GM19193 (cell line): ENCODE results near the gene LRRC18.

Experiments used
- POLR2A ChIP-seq: IDR thresholded peaks from 4 replicates; pipeline ENCODE4 v1.6.1; 2011; ENCODE audit not compliant: insufficient read depth, insufficient read length; ENCODE audit errors: extremely low read depth

LRRC18 gene

GRCh38 chr10:48939790-48940325 is at the start of gene LRRC18:
TSS of gene LRRC18 (minus strand) at chr10:48939840. CDS start at chr10:48914155, 25,685 bp downstream.
- no peak for TF ChIP-seq POLR2A

- no peak for TF ChIP-seq POLR2A
These were observed 46.0 kb upstream of the LRRC18 start for GRCh38 chr10:48985621-48986158.

GRCh38 chr10:48983648-48984351 is 44.2 kb upstream of the LRRC18 start:
- TF ChIP-seq POLR2A, result no peak

- TF ChIP-seq POLR2A, result no peak
These were observed 42.9 kb upstream of the LRRC18 start for GRCh38 chr10:48982584-48982983.

- no peak for TF ChIP-seq POLR2A
These were observed 41.8 kb upstream of the LRRC18 start for GRCh38 chr10:48981310-48981907.

- no peak for TF ChIP-seq POLR2A
These were observed 38.7 kb upstream of the LRRC18 start for GRCh38 chr10:48978318-48978717.

- TF ChIP-seq POLR2A, result no peak
These were observed 36.6 kb upstream of the LRRC18 start for GRCh38 chr10:48976196-48976595.

GRCh38 chr10:48974510-48975156 is 35.0 kb upstream of the LRRC18 start:
- no peak for TF ChIP-seq POLR2A

GRCh38 chr10:48973065-48973464 is 33.4 kb upstream of the LRRC18 start:
- no peak for TF ChIP-seq POLR2A

- no peak for TF ChIP-seq POLR2A
These were observed 31.0 kb upstream of the LRRC18 start for GRCh38 chr10:48970654-48971053.

GRCh38 chr10:48970046-48970445 is 30.4 kb upstream of the LRRC18 start:
- TF ChIP-seq POLR2A, result no peak

- TF ChIP-seq POLR2A, result no peak
These were observed 28.4 kb upstream of the LRRC18 start for GRCh38 chr10:48968036-48968435.

- TF ChIP-seq POLR2A, result no peak
These were observed 25.8 kb upstream of the LRRC18 start for GRCh38 chr10:48965460-48965859.

- no peak for TF ChIP-seq POLR2A
These were observed 24.4 kb upstream of the LRRC18 start for GRCh38 chr10:48964038-48964437.

GRCh38 chr10:48958598-48959190 is 19.1 kb upstream of the LRRC18 start:
- TF ChIP-seq POLR2A, result no peak
